HEK293 (cell line): Measurements from ENCODE around the gene DLEC1.

Experiments
- CTCF ChIA-PET: fragments of 350-600 bp; formaldehyde crosslinking; extraction: SDS; loops from one replicate; lab custom pipeline; 2021; ENCODE audit warnings: antibody characterized with exemption; lab: Yijun Ruan, JAX
- POLR2A ChIA-PET: fragments of 300-600 bp; formaldehyde crosslinking; extraction: SDS; loops from one replicate; lab custom pipeline; 2020; ENCODE audit warnings: antibody characterized with exemption, inconsistent platforms; lab: Yijun Ruan, JAX
- H3K27ac ChIP-seq: fragments of 200-500 bp; sonication (Bioruptor generic); 2 replicates; pipeline ENCODE4 v1.5.1; 2014; ENCODE audit warnings: low read depth, low read length, control low read depth, inconsistent platforms; ENCODE audit errors: extremely low read depth
- H3K36me3 ChIP-seq, 2 experiments: fragments of 200-500 bp in 1 of 2; sonication (Bioruptor generic) in 1 of 2; 1 replicate in 1 of 2; 2 replicates in 1 of 2; pipeline ENCODE4 v1.5.1; 2014 to 2017; ENCODE audit warnings: inconsistent platforms in 2 of 2, low read length in 2 of 2; ENCODE audit not compliant: control insufficient read depth in 2 of 2, insufficient read depth in 1 of 2
- H3K4me1 ChIP-seq: fragments of 200-500 bp; sonication (Bioruptor generic); 2 replicates; pipeline ENCODE4 v1.5.1; 2014; ENCODE audit warnings: mild to moderate bottlenecking, low read length, inconsistent platforms; ENCODE audit not compliant: control insufficient read depth, insufficient read depth
- H3K4me3 ChIP-seq: 2 replicates; pipeline ENCODE4 v1.5.1; 2011; ENCODE audit warnings: low read depth, mild to moderate bottlenecking, control low read depth, low read length, moderate library complexity
- H3K9me3 ChIP-seq: fragments of 200-500 bp; sonication (Bioruptor generic); 2 replicates; pipeline ENCODE4 v1.5.1; 2014; ENCODE audit warnings: low read depth, low read length, inconsistent platforms; ENCODE audit not compliant: control insufficient read depth, insufficient read depth
- PRDM2 ChIP-seq: fragments of 450-650 bp; formaldehyde crosslinking; IDR thresholded peaks from 2 replicates; pipeline ENCODE4 v1.5.1; 2016; ENCODE audit warnings: missing biosample characterization, missing genetic modification characterization, borderline replicate concordance
- ZBTB6 ChIP-seq: fragments of 450-650 bp; formaldehyde crosslinking; IDR thresholded peaks from 2 replicates; pipeline ENCODE4 v1.5.1; 2017; ENCODE audit warnings: missing biosample characterization, missing genetic modification characterization
- ZFP3 ChIP-seq: fragments of 450-650 bp; formaldehyde crosslinking; IDR thresholded peaks from 2 replicates; pipeline ENCODE4 v1.5.1; 2016; ENCODE audit warnings: low read depth, missing biosample characterization, missing genetic modification characterization
- ZNF140 ChIP-seq: fragments of 450-650 bp; formaldehyde crosslinking; IDR thresholded peaks from 2 replicates; pipeline ENCODE4 v1.5.1; 2016; ENCODE audit warnings: missing biosample characterization, missing genetic modification characterization
- ZNF146 ChIP-seq: fragments of 450-650 bp; formaldehyde crosslinking; IDR thresholded peaks from 2 replicates; pipeline ENCODE4 v1.5.1; 2016; ENCODE audit warnings: missing biosample characterization, missing genetic modification characterization
- ZNF155 ChIP-seq: fragments of 450-650 bp; formaldehyde crosslinking; IDR thresholded peaks from 2 replicates; pipeline ENCODE4 v1.5.1; 2016; ENCODE audit warnings: missing biosample characterization, missing genetic modification characterization
- ZNF169 ChIP-seq: fragments of 450-650 bp; formaldehyde crosslinking; IDR thresholded peaks from 2 replicates; pipeline ENCODE4 v1.5.1; 2016; ENCODE audit warnings: missing biosample characterization, missing genetic modification characterization
- ZNF19 ChIP-seq: fragments of 450-650 bp; formaldehyde crosslinking; IDR thresholded peaks from 2 replicates; pipeline ENCODE4; 2016; ENCODE audit warnings: missing biosample characterization, missing genetic modification characterization, low read depth
- ZNF2 ChIP-seq: fragments of 450-650 bp; formaldehyde crosslinking; IDR thresholded peaks from 2 replicates; pipeline ENCODE4 v1.5.1; 2016; ENCODE audit warnings: missing biosample characterization, missing genetic modification characterization
- ZNF274 ChIP-seq, 2 experiments: fragments of 200-500 bp in 1 of 2; fragments of 450-650 bp in 1 of 2; sonication (Bioruptor generic) in 1 of 2; formaldehyde crosslinking in 1 of 2; IDR thresholded peaks; 2 replicates each; pipeline versions ENCODE4 v1.5.1 to v1.6.1; 2014 to 2016; ENCODE audit warnings: borderline replicate concordance in 1 of 2, inconsistent platforms in 1 of 2, low read length in 1 of 2, missing biosample characterization in 1 of 2, missing genetic modification characterization in 1 of 2
- ZNF311 ChIP-seq: fragments of 450-650 bp; formaldehyde crosslinking; IDR thresholded peaks from 2 replicates; pipeline ENCODE4 v1.5.1; 2017; ENCODE audit warnings: missing biosample characterization, missing genetic modification characterization, borderline replicate concordance
- ZNF416 ChIP-seq: fragments of 450-650 bp; formaldehyde crosslinking; IDR thresholded peaks from 2 replicates; pipeline ENCODE4 v1.5.1; 2016; ENCODE audit warnings: missing biosample characterization, missing genetic modification characterization
- ZNF558 ChIP-seq: fragments of 450-650 bp; formaldehyde crosslinking; IDR thresholded peaks from 2 replicates; pipeline ENCODE4 v1.5.1; 2016; ENCODE audit warnings: missing biosample characterization, missing genetic modification characterization
- ZNF664 ChIP-seq: fragments of 450-650 bp; formaldehyde crosslinking; IDR thresholded peaks from 2 replicates; pipeline ENCODE4 v1.5.1; 2016; ENCODE audit warnings: missing biosample characterization, missing genetic modification characterization
- ZNF776 ChIP-seq: fragments of 450-650 bp; formaldehyde crosslinking; IDR thresholded peaks from 2 replicates; pipeline ENCODE4 v1.5.0; 2017; ENCODE audit warnings: missing biosample characterization, missing genetic modification characterization, borderline replicate concordance
- ZNF777 ChIP-seq: fragments of 450-650 bp; formaldehyde crosslinking; IDR thresholded peaks from 2 replicates; pipeline ENCODE4 v1.5.1; 2017; ENCODE audit warnings: missing biosample characterization, missing genetic modification characterization, borderline replicate concordance
- ZXDB ChIP-seq: fragments of 450-650 bp; formaldehyde crosslinking; IDR thresholded peaks from 2 replicates; pipeline ENCODE4 v1.5.1; 2016; ENCODE audit warnings: missing biosample characterization, missing genetic modification characterization
- TF ChIP-seq, protein P1 (sequence below): fragments of 450-650 bp; formaldehyde crosslinking; IDR thresholded peaks from 2 replicates; pipeline ENCODE4 v1.5.1; 2016; ENCODE audit warnings: missing biosample characterization, missing genetic modification characterization
- TF ChIP-seq, protein P2 (sequence below): fragments of 450-650 bp; formaldehyde crosslinking; IDR thresholded peaks from 2 replicates; pipeline ENCODE4 v1.5.1; 2016; ENCODE audit warnings: missing biosample characterization, missing genetic modification characterization

Gene DLEC1

DNA sequence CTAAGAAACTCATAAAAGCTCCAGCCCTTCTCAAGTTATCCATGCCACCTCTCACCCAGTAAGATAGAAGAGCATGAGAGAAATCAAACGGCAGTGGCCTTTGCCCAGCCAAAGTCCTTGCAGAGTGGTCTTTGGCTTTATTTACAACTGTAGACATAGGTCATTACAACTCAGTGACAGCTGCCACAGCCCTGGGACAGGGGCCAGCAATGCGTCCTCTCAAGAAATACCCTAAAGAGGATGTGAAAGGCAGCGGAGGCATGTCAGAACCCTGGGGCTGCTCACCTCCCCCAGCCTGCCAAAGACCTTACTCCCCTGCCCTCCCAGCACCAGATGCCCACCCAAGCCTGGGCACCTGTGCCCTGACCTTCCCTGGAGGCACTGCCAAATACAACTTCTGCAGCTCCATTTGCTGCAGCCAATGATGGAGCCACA is 91.6 kb downstream of the DLEC1 start:
- ChIA-PET CTCF (interaction anchor here (0.6 to 1.1 kb wide), 3 partner anchors 33 to 325 kb away, joined by 3 to 4 read pairs (median 3); no protein-coding TSS in a partner anchor), POLR2A (no interaction called here)
- H3K27ac ChIP-seq: no peak overlapping the region
- no peaks in the 10 kb centered on the region for H3K9me3 ChIP-seq
- no peak for TF ChIP-seq ZXDB (tag by site-specific recombination)
- H3K4me3 ChIP-seq: no peak overlapping the region
- H3K36me3 ChIP-seq: peaks cover 4 to 94% of the 10 kb centered on the region in 2 experiments
- no peaks in the 10 kb centered on the region for H3K4me1 ChIP-seq

DNA sequence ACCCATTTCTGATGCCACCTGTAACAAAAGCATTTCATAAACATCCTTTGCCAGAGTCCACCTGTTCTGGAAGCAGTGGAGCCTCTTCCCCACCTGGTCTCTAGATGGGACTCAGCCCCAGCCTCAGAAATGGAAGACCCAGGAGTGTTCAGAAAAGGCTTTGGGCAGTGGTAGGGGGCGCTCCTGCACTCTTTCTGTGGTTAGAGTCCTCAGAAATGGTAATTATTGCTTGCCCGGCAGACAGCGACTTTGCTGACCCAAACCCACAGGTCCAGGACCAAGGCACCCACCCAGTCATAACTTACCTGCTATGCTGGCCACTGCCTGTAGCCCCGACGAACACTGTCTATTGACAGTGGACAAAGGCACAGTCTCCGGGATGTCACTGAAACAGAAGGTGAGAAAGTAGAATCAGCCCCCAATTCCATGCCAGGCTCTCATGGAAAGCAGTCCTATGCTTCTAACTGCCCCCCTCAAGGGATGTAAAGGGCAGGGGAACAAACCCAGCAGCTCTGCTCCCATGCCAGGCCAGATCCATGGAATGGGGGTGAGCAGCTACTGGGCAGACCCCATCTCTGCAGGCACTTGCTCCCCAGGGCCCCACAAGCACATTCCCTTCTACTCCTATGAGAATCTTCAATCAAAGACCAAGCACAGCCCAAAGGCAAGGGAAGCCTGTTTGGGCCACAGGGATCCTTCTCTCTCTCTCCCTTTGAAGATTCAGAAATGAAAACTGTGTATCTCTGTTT is 92.8 kb downstream of the DLEC1 start:
- no peaks in the 10 kb centered on the region for H3K4me1 ChIP-seq
- ChIA-PET POLR2A (no interaction called here), CTCF (interaction anchor here (0.6 to 1.9 kb wide), 4 partner anchors 115 to 215 kb away, joined by 3 to 6 read pairs (median 4); partner anchors contain the start of gene XYLB)
- no peak overlapping the region for H3K27ac ChIP-seq
- H3K36me3 ChIP-seq: peaks cover 4 to 82% of the 10 kb centered on the region in 2 experiments
- TF ChIP-seq ZFP3 (tag by site-specific recombination) (no peak), ZNF155 (tag by site-specific recombination) (no peak), ZNF19 (tag by site-specific recombination) (no peak), ZBTB6 (tag by site-specific recombination) (no peak), ZNF274 (IDR thresholded peaks at IDR 0.05; ENCODE audit: low read length) (no peak), ZNF274 (tag by site-specific recombination; IDR thresholded peaks at IDR 0.05; ENCODE audit: borderline replicate concordance) (no peak), ZNF416 (tag by site-specific recombination) (no peak), ZNF311 (tag by site-specific recombination) (no peak), ZNF169 (tag by site-specific recombination) (no peak), ZNF558 (tag by site-specific recombination) (no peak), ZNF140 (tag by site-specific recombination) (no peak), ZNF146 (no peak), ZNF664 (tag by site-specific recombination) (no peak), PRDM2 (no peak), ZNF776 (tag by site-specific recombination) (no peak), ZNF2 (tag by site-specific recombination) (no peak), ZNF777 (tag by site-specific recombination) (no peak)
- TF ChIP-seq, protein P1, sequence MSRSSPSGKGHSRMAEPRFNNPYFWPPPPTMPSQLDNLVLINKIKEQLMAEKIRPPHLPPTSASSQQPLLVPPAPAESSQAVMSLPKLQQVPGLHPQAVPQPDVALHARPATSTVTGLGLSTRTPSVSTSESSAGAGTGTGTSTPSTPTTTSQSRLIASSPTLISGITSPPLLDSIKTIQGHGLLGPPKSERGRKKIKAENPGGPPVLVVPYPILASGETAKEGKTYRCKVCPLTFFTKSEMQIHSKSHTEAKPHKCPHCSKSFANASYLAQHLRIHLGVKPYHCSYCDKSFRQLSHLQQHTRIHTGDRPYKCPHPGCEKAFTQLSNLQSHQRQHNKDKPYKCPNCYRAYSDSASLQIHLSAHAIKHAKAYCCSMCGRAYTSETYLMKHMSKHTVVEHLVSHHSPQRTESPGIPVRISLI (tag by site-specific recombination): no peak
- TF ChIP-seq, protein P2, sequence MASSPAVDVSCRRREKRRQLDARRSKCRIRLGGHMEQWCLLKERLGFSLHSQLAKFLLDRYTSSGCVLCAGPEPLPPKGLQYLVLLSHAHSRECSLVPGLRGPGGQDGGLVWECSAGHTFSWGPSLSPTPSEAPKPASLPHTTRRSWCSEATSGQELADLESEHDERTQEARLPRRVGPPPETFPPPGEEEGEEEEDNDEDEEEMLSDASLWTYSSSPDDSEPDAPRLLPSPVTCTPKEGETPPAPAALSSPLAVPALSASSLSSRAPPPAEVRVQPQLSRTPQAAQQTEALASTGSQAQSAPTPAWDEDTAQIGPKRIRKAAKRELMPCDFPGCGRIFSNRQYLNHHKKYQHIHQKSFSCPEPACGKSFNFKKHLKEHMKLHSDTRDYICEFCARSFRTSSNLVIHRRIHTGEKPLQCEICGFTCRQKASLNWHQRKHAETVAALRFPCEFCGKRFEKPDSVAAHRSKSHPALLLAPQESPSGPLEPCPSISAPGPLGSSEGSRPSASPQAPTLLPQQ (tag by site-specific recombination): no peak
- H3K9me3 ChIP-seq: no peaks in the 10 kb centered on the region
- H3K4me3 ChIP-seq: no peak overlapping the region
